B cell (primary cell): ENCODE measurements around the gene PHF12. TPM values are rescaled to one million over a fixed set of nuclear protein-coding genes. Genes with fewer than 3 reads are reported as not detected.

Source experiments
- ATAC-seq: fragments of 200-7000 bp; cut with Tn5 transposase; one replicate; pipeline ENCODE4 v1.10.0; 2021; ENCODE audit warnings: low read depth, mild to moderate bottlenecking, moderate number of reproducible peaks, moderate library complexity
- CTCF ChIA-PET: fragments of 350-600 bp; sonication (Branson Sonifier 250); formaldehyde crosslinking; loops from one replicate; lab custom pipeline; 2021; ENCODE audit warnings: antibody characterized with exemption, inconsistent platforms; lab: Charles Lee
- POLR2A ChIA-PET: fragments of 350-600 bp; sonication (Branson Sonifier 250); formaldehyde crosslinking; loops from one replicate; lab custom pipeline; 2021; ENCODE audit warnings: antibody characterized with exemption; lab: Charles Lee
- DNase-seq: peaks from one replicate; pipeline ENCODE4 v3.0.0; 2013
- H2AFZ ChIP-seq: 2 replicates; pipeline ENCODE4 v1.6.1; 2012; ENCODE audit warnings: mild to moderate bottlenecking, low read depth, low read length; ENCODE audit not compliant: insufficient read depth, poor library complexity, severe bottlenecking
- H3K27ac ChIP-seq, 2 donors: 1 replicate in 1 of 2; 2 replicates in 1 of 2; pipeline ENCODE4 v1.5.1; 2012 to 2013; ENCODE audit warnings: low read length in 2 of 2, mild to moderate bottlenecking in 2 of 2, moderate library complexity in 1 of 2
- H3K27me3 ChIP-seq, 4 experiments: fragments of 200-600 bp in 1 of 4; sonication (generic) in 1 of 4; replicated peaks in 1 of 4; 1 replicate in 2 of 4; 2 replicates in 2 of 4; pipeline versions ENCODE4 v1.6.1 to v1.7.0; 2013 to 2016; ENCODE audit warnings: low read length in 3 of 4, mild to moderate bottlenecking in 2 of 4, mixed read lengths in 1 of 4, moderate library complexity in 1 of 4; ENCODE audit not compliant: insufficient read depth in 4 of 4, control insufficient read depth in 3 of 4; ENCODE audit errors: control extremely low read depth in 1 of 4
- H3K36me3 ChIP-seq, 2 experiments: replicated peaks in 1 of 2; 1 replicate in 1 of 2; 2 replicates in 1 of 2; pipeline versions ENCODE4 v1.6.1 to v1.7.1; 2013; ENCODE audit warnings: low read length in 1 of 2; ENCODE audit not compliant: insufficient read depth in 2 of 2, control insufficient read depth in 1 of 2; ENCODE audit errors: control extremely low read depth in 1 of 2, extremely low read depth in 1 of 2
- H3K4me1 ChIP-seq, 2 donors: fragments of 200-600 bp in 1 of 2; sonication (generic) in 1 of 2; 1 replicate in 1 of 2; 2 replicates in 1 of 2; pipeline versions ENCODE4 v1.5.1 to v1.6.1; 2013 to 2017; ENCODE audit warnings: low read length in 2 of 2; ENCODE audit not compliant: control insufficient read depth in 2 of 2, insufficient read depth in 2 of 2
- H3K4me2 ChIP-seq: replicated peaks from 2 replicates; pipeline ENCODE3; 2012; ENCODE audit warnings: mild to moderate bottlenecking, low read depth, low read length; ENCODE audit not compliant: poor library complexity, severe bottlenecking
- H3K4me3 ChIP-seq, 5 experiments: fragments of 200-600 bp in 1 of 5; sonication (generic) in 1 of 5; 1 replicate in 3 of 5; 2 replicates in 2 of 5; pipeline versions ENCODE4 v1.5.1 to v1.7.0; 2011 to 2016; ENCODE audit warnings: low read length in 4 of 5, mild to moderate bottlenecking in 4 of 5, low read depth in 2 of 5, control low read depth in 1 of 5, moderate library complexity in 1 of 5; ENCODE audit not compliant: insufficient read depth in 1 of 5; ENCODE audit errors: control extremely low read depth in 1 of 5, extremely low read depth in 1 of 5
- H3K79me2 ChIP-seq: fragments of 200-600 bp; sonication (generic); one replicate; pipeline ENCODE4 v1.6.0; 2016; ENCODE audit warnings: low read length; ENCODE audit not compliant: control insufficient read depth, insufficient read depth
- H3K9ac ChIP-seq: fragments of 200-600 bp; sonication (generic); 2 replicates; pipeline ENCODE4 v1.6.1; 2017; ENCODE audit warnings: mild to moderate bottlenecking, low read length, moderate library complexity
- H3K9me3 ChIP-seq, 3 donors: one replicate each; pipeline versions ENCODE4 v1.6.1 to v1.7.1; 2013; ENCODE audit warnings: low read length in 2 of 3; ENCODE audit not compliant: control insufficient read depth in 2 of 3, insufficient read depth in 1 of 3; ENCODE audit errors: control extremely low read depth in 1 of 3
- H4K20me1 ChIP-seq: 2 replicates; pipeline ENCODE4 v1.6.0; 2012; ENCODE audit warnings: mild to moderate bottlenecking, low read length; ENCODE audit not compliant: insufficient read depth, control insufficient read depth, poor library complexity, severe bottlenecking
- H3K27ac Mint-ChIP-seq: one replicate; pipeline ENCODE4 v1.8.0; 2021; ENCODE audit warnings: mixed read lengths
- H3K27me3 Mint-ChIP-seq: one replicate; pipeline ENCODE4 v1.8.0; 2021; ENCODE audit warnings: mixed read lengths
- H3K4me1 Mint-ChIP-seq: one replicate; pipeline ENCODE4 v1.8.0; 2021; ENCODE audit warnings: mixed read lengths
- H3K4me3 Mint-ChIP-seq: one replicate; pipeline ENCODE4 v1.8.0; 2021; ENCODE audit warnings: mixed read lengths
- H3K9me3 Mint-ChIP-seq: one replicate; pipeline ENCODE4 v1.8.0; 2022; ENCODE audit warnings: mixed read lengths; ENCODE audit not compliant: insufficient read depth
- CTCF ChIP-seq: fragments of 200-600 bp; IDR thresholded peaks from one replicate; pipeline ENCODE4 v1.8.0; 2022; ENCODE audit warnings: antibody characterized with exemption, mild to moderate bottlenecking
- EZH2 ChIP-seq: IDR thresholded peaks from 2 replicates; pipeline ENCODE4 v1.6.1; 2012; ENCODE audit warnings: borderline replicate concordance, low read depth, mild to moderate bottlenecking, moderate library complexity, low read length; ENCODE audit not compliant: insufficient read depth, poor library complexity, severe bottlenecking
- WGBS: methylation state at CpG from one replicate; pipeline ENCODE4 v1.1.5; 2013; ENCODE audit warnings: missing lambda C conversion rate; ENCODE audit not compliant: insufficient coverage; 5-methylcytosine and 5-hydroxymethylcytosine counted together
- intact Hi-C: fragments of 100-400 bp; cut with micrococcal nuclease; formaldehyde crosslinking; loops from one replicate; pipeline ENCODE4 v1.10.0; 2022
- polyA plus RNA-seq: library from polyadenylated mRNA; depleted of rRNA; stranded (reverse); fragments of >200 nt; gene quantifications from 2 replicates; pipeline ENCODE4 v1.2.3, GENCODE V29; 2012
- total RNA-seq, 2 donors: library from RNA; stranded (reverse); fragments of 120-200 nt in 1 of 2; gene quantifications; 1 replicate in 1 of 2; 2 replicates in 1 of 2; pipeline versions ENCODE4 v1.2.3 to v1.2.4, GENCODE V29; 2013 to 2022

The PHF12 gene
- total and polyA plus RNA-seq, 2 donors (not counting 1 experiment from before 2014, with no cell fraction given): 116 to 140 TPM

GRCh38 chr17:28911411-28912045 lies 39.8 kb downstream of the PHF12 start:
- H3K9me3 ChIP-seq: no peaks in the 10 kb centered on the region
- DNase-seq: no peak
- H4K20me1 ChIP-seq: peaks cover 15% of the 10 kb centered on the region
- H3K79me2 ChIP-seq: peaks cover 3% of the 10 kb centered on the region
- H3K36me3 ChIP-seq: peaks cover 7 to 96% of the 10 kb centered on the region in 2 experiments
- Mint-ChIP-seq H3K27ac (no peak overlapping the region), H3K4me3 (no peak overlapping the region), H3K9me3 (no peaks in the 10 kb centered on the region), H3K27me3 (no peaks in the 10 kb centered on the region), H3K4me1 (no peaks in the 10 kb centered on the region)
- POLR2A ChIA-PET: interaction anchor here (0.6 to 0.7 kb wide), 2 partner anchors 39 to 361 kb away, joined by 8 to 9 read pairs; no protein-coding TSS in a partner anchor
- TF ChIP-seq EZH2 (no peak), CTCF (no peak)
- CTCF ChIA-PET: interaction anchor here (0.6 to 8.9 kb wide), 3 partner anchors 41 to 296 kb away, joined by 3 to 91 read pairs (median 4); no protein-coding TSS in a partner anchor
- intact Hi-C loops: no loop called here
- no peaks in the 10 kb centered on the region for H3K27me3 ChIP-seq
- no peak overlapping the region for H3K4me3 ChIP-seq
- H3K4me2 ChIP-seq: no peak overlapping the region
- 96% methylated on average over 13 of the region's 13 CpGs for WGBS
- ATAC-seq: no peak
- H3K4me1 ChIP-seq: no peaks in the 10 kb centered on the region
- H3K27ac ChIP-seq: no peak overlapping the region
- H2AFZ ChIP-seq: no peak overlapping the region
- no peak overlapping the region for H3K9ac ChIP-seq

- no peak overlapping the region for H2AFZ ChIP-seq
- H3K4me1 ChIP-seq: no peaks in the 10 kb centered on the region
- ATAC-seq (no peak), DNase-seq (no peak)
- POLR2A ChIA-PET: interaction anchor here (0.6 to 0.7 kb wide), 2 partner anchors 40 to 360 kb away, joined by 8 to 9 read pairs; no protein-coding TSS in a partner anchor
- no peaks in the 10 kb centered on the region for H3K27me3 ChIP-seq
- Mint-ChIP-seq H3K27me3 (no peaks in the 10 kb centered on the region), H3K9me3 (no peaks in the 10 kb centered on the region), H3K4me3 (no peak overlapping the region), H3K4me1 (no peaks in the 10 kb centered on the region), H3K27ac (no peak overlapping the region)
- no peak overlapping the region for H3K4me3 ChIP-seq
- CTCF ChIA-PET: interaction anchor here (0.8 to 8.9 kb wide), 5 partner anchors 15 to 184 kb away, joined by 3 to 91 read pairs (median 6); no protein-coding TSS in a partner anchor
- H3K79me2 ChIP-seq: peaks cover 3% of the 10 kb centered on the region
- peaks cover 15% of the 10 kb centered on the region for H4K20me1 ChIP-seq
- no CpG with 5 or more reads among the region's 1 CpG for WGBS
- no peak for TF ChIP-seq CTCF
- no peak for TF ChIP-seq EZH2
- no peak overlapping the region for H3K9ac ChIP-seq
- intact Hi-C loops: no loop called here
- peaks cover 7 to 96% of the 10 kb centered on the region in 2 experiments for H3K36me3 ChIP-seq
- H3K27ac ChIP-seq: no peak overlapping the region
- no peak overlapping the region for H3K4me2 ChIP-seq
- H3K9me3 ChIP-seq: no peaks in the 10 kb centered on the region
Measured at GRCh38 chr17:28910534-28910933, 40.8 kb downstream of the PHF12 start.
